Sigmoid colon (tissue), 7 donors: ENCODE results near the gene TMEM198. TPM values are rescaled to one million over a fixed set of nuclear protein-coding genes. Genes with fewer than 3 reads are reported as not detected.

Source experiments
- DNase-seq: peaks from one replicate; pipeline ENCODE4 v3.0.0-alpha.2; 2019
- H3K27ac ChIP-seq, 4 donors: fragments of 200-600 bp; sonication (generic); one replicate each; pipeline ENCODE4 v1.5.1; 2016 to 2019; ENCODE audit warnings: mild to moderate bottlenecking in 1 of 4
- H3K27me3 ChIP-seq, 3 donors: fragments of 200-600 bp; sonication (generic); one replicate each; pipeline ENCODE4 v1.5.1; 2019; ENCODE audit warnings: mild to moderate bottlenecking in 1 of 3
- H3K36me3 ChIP-seq, 4 donors: fragments of 200-600 bp; sonication (generic); one replicate each; pipeline ENCODE4 v1.5.1; 2016 to 2019
- H3K4me1 ChIP-seq, 4 donors: fragments of 200-600 bp; sonication (generic); one replicate each; pipeline ENCODE4 v1.5.1; 2017 to 2019
- H3K4me3 ChIP-seq, 4 donors: fragments of 200-600 bp; sonication (generic); one replicate each; pipeline ENCODE4 v1.5.1; 2017 to 2019; ENCODE audit warnings: mild to moderate bottlenecking in 2 of 4, moderate library complexity in 1 of 4
- H3K9me3 ChIP-seq, 4 donors: fragments of 200-600 bp in 3 of 4; sonication (generic) in 3 of 4; one replicate each; pipeline versions ENCODE4 v1.5.1 to v1.6.1; 2013 to 2019
- CTCF ChIP-seq, 4 experiments: fragments of 450-650 bp in 3 of 4; fragments of 200-600 bp in 1 of 4; IDR thresholded peaks; one replicate each; pipeline ENCODE4 v1.5.1; 2016 to 2019; ENCODE audit warnings: antibody characterized with exemption in 4 of 4, mild to moderate bottlenecking in 3 of 4, moderate library complexity in 2 of 4
- EP300 ChIP-seq, 4 donors: sonication (generic); formaldehyde crosslinking; IDR thresholded peaks; one replicate each; pipeline ENCODE4 v1.6.1; 2017; ENCODE audit warnings: antibody characterized with exemption in 4 of 4
- POLR2A ChIP-seq, 2 donors: fragments of 450-650 bp; IDR thresholded peaks; one replicate each; pipeline ENCODE4 v1.6.1; 2016; ENCODE audit warnings: antibody characterized with exemption in 2 of 2, mild to moderate bottlenecking in 2 of 2, moderate library complexity in 2 of 2
- POLR2AphosphoS5 ChIP-seq, 4 donors: sonication (generic); formaldehyde crosslinking; IDR thresholded peaks; one replicate each; pipeline ENCODE4 v1.6.1; 2017; ENCODE audit warnings: antibody characterized with exemption in 4 of 4
- WGBS, 2 donors: extraction: QIAGEN DNeasy Blood & Tissue Kit; methylation state at CpG; one replicate each; pipeline ENCODE4 v1.1.7; 2013; 5-methylcytosine and 5-hydroxymethylcytosine counted together
- intact Hi-C: fragments of 100-400 bp; cut with DNase I; formaldehyde crosslinking; loops from one replicate; pipeline ENCODE4 v1.15.1; 2023
- polyA plus RNA-seq, 3 donors: library from polyadenylated mRNA; stranded (reverse); fragments of 200-250 nt; gene quantifications; one replicate each; pipeline ENCODE4 v1.2.3, GENCODE V29; 2013
- total RNA-seq, 4 donors: library from RNA; depleted of rRNA; stranded (reverse); fragments of >200 nt; gene quantifications; one replicate each; pipeline ENCODE4 v1.1.0, GENCODE V29; 2016
- donor health status: healthy with polysubstance abuse.
- donor health status: Bipolar disorder and iron deficiency.
- donor health status: healthy.

The TMEM198 gene
- total and polyA plus RNA-seq, 7 donors = 0.71 to 3.9 (median 1.6) TPM; not detected in 1

- Histone ChIP-seq H3K27me3 (no peaks in the 10 kb centered on the region), H3K27ac (no peak overlapping the region), H3K4me3 (no peak overlapping the region), H3K36me3 (peaks cover 6 to 29% (median 15%) of the 10 kb centered on the region in 4 donors), H3K9me3 (no peaks in the 10 kb centered on the region), H3K4me1 (peaks cover 0 to 11% (median 7%) of the 10 kb centered on the region in 4 donors)
- TF ChIP-seq POLR2AphosphoS5 (IDR thresholded peaks at IDR 0.05) (no peak), CTCF (IDR thresholded peaks at IDR 0.05) (no peak), POLR2A (IDR thresholded peaks at IDR 0.05) (no peak), EP300 (IDR thresholded peaks at IDR 0.05) (no peak)
- 90 to 91% methylated on average over 16 of the region's 16 CpGs for WGBS, 2 donors
- intact Hi-C loops = no loop called here
- no peak for DNase-seq
Measured at GRCh38 chr2:219536425-219536824, 7.4 kb upstream of the TMEM198 start.

GRCh38 chr2:219536967-219537366 lies 6.9 kb upstream of the TMEM198 start:
- peaks cover 0 to 17% (median 13%) of the 10 kb centered on the region in 4 donors for H3K4me1 ChIP-seq
- no peaks in the 10 kb centered on the region for H3K9me3 ChIP-seq
- WGBS, 2 donors = 70 to 78% methylated on average over 9 of the region's 9 CpGs
- DNase-seq = no peak
- H3K4me3 ChIP-seq = no peak overlapping the region
- intact Hi-C loops = no loop called here
- TF ChIP-seq EP300 (IDR thresholded peaks at IDR 0.05) = no peak
- TF ChIP-seq POLR2AphosphoS5 (IDR thresholded peaks at IDR 0.05) = no peak
- no peak for TF ChIP-seq POLR2A (IDR thresholded peaks at IDR 0.05)
- no peak for TF ChIP-seq CTCF (IDR thresholded peaks at IDR 0.05)
- H3K27ac ChIP-seq = no peak overlapping the region
- H3K27me3 ChIP-seq = no peaks in the 10 kb centered on the region
- peaks cover 6 to 30% (median 15%) of the 10 kb centered on the region in 4 donors for H3K36me3 ChIP-seq

- Histone ChIP-seq H3K36me3 (peaks cover 6 to 30% (median 15%) of the 10 kb centered on the region in 4 donors), H3K9me3 (no peaks in the 10 kb centered on the region), H3K4me3 (no peak overlapping the region), H3K27me3 (no peaks in the 10 kb centered on the region), H3K4me1 (peaks cover 0 to 26% (median 22%) of the 10 kb centered on the region in 4 donors), H3K27ac (no peak overlapping the region)
- WGBS, 2 donors = 34 to 55% methylated on average over 14 of the region's 15 CpGs
- TF ChIP-seq EP300 (IDR thresholded peaks at IDR 0.05) = no peak
- intact Hi-C loops = no loop called here
- no peak for DNase-seq
Measured at GRCh38 chr2:219537657-219538488, 6.0 kb upstream of the TMEM198 start.

GRCh38 chr2:219538504-219538951 lies 5.3 kb upstream of the TMEM198 start:
- no peak overlapping the region for H3K27ac ChIP-seq
- H3K36me3 ChIP-seq = peaks cover 6 to 30% (median 15%) of the 10 kb centered on the region in 4 donors
- peaks cover 0 to 32% (median 23%) of the 10 kb centered on the region in 4 donors for H3K4me1 ChIP-seq

More at GRCh38 chr2:219538504-219538951, 5.3 kb upstream of the TMEM198 start:
- H3K9me3 ChIP-seq = no peaks in the 10 kb centered on the region
- H3K4me3 ChIP-seq = no peak overlapping the region
- no peaks in the 10 kb centered on the region for H3K27me3 ChIP-seq
- WGBS, 2 donors = 79 to 86% methylated on average over 6 of the region's 6 CpGs
- no peak for DNase-seq
- intact Hi-C loops = no loop called here
- no peak for TF ChIP-seq CTCF (IDR thresholded peaks at IDR 0.05)
- no peak for TF ChIP-seq POLR2A (IDR thresholded peaks at IDR 0.05)
- TF ChIP-seq EP300 (IDR thresholded peaks at IDR 0.05) = no peak
- TF ChIP-seq POLR2AphosphoS5 (IDR thresholded peaks at IDR 0.05) = no peak
